ENCODE results near the gene SNX14.
A peak's percentile ranks its signal among the peaks of the same experiment; 100 is the strongest.

SNX14 gene

GRCh38 chr6:85494547-85495536, 98.8 kb downstream of the SNX14 start:
- H3K18ac ChIP-seq (ENCODE audit: low read length), result no peak overlapping the region
- H2AK5ac ChIP-seq (ENCODE audit: low read depth, low read length), result no peak overlapping the region
- peaks cover 6 to 8% of the 10 kb centered on the region in 2 donors for H3K9me3 ChIP-seq (replicated peaks in 1 of 2; ENCODE audit: control insufficient read depth in 2 of 2, insufficient read depth in 1 of 2, low read depth in 1 of 2, low read length in 2 of 2)
- no peaks in the 10 kb centered on the region for H3K36me3 ChIP-seq (replicated peaks in 1 of 2; ENCODE audit: control insufficient read depth in 2 of 2, insufficient read depth in 2 of 2, low read length in 2 of 2)
- no peak overlapping the region for H3K9ac ChIP-seq (ENCODE audit: low read depth, low read length, poor library complexity)
- no peak overlapping the region for H3K4ac ChIP-seq (ENCODE audit: low read length)
- H2BK15ac ChIP-seq (ENCODE audit: low read length), result no peak overlapping the region
- H3K4me3 ChIP-seq (ENCODE audit: low read length in 2 of 2), result no peak overlapping the region
- H3K4me1 ChIP-seq (ENCODE audit: control insufficient read depth in 2 of 2, insufficient read depth in 1 of 2, low read depth in 1 of 2, low read length in 2 of 2), result no peaks in the 10 kb centered on the region
- no peak overlapping the region for H4K8ac ChIP-seq (ENCODE audit: low read depth, low read length)
- no peak overlapping the region for H2AFZ ChIP-seq (ENCODE audit: low read length)
- no CpG with 5 or more reads among the region's 5 CpGs for WGBS, 2 donors (ENCODE audit: extremely low coverage in 2 of 2, insufficient read length in 2 of 2, insufficient replicate concordance in 1 of 2)
- no peak for DNase-seq (ENCODE audit: low spot score)
- H3K79me1 ChIP-seq (ENCODE audit: low read depth, low read length), result no peaks in the 10 kb centered on the region
- no peak overlapping the region for H2BK5ac ChIP-seq (ENCODE audit: low read length)
- H3K23ac ChIP-seq (ENCODE audit: low read depth, low read length, poor library complexity), result no peak overlapping the region
- no peak overlapping the region for H2BK120ac ChIP-seq (ENCODE audit: low read depth, low read length)
- no peak overlapping the region for H2BK12ac ChIP-seq (ENCODE audit: low read length)
- H4K91ac ChIP-seq (ENCODE audit: low read depth, low read length, poor library complexity), result no peak overlapping the region
- H3K27ac ChIP-seq (replicated peaks; ENCODE audit: low read length), result no peak overlapping the region
- H3K27me3 ChIP-seq (ENCODE audit: control insufficient read depth in 3 of 3, insufficient read depth in 3 of 3, low read depth in 1 of 3, low read length in 3 of 3), result no peaks in the 10 kb centered on the region
- H3K4me2 ChIP-seq (ENCODE audit: insufficient read depth, low read length, poor library complexity, severe bottlenecking), result no peak overlapping the region
- H3K14ac ChIP-seq (ENCODE audit: low read length), result no peak overlapping the region

- H3K79me1 ChIP-seq (ENCODE audit: low read depth, low read length), result no peaks in the 10 kb centered on the region
- no peak overlapping the region for H3K23ac ChIP-seq (ENCODE audit: low read depth, low read length, poor library complexity)
- H4K8ac ChIP-seq (ENCODE audit: low read depth, low read length), result no peak overlapping the region
- no peak overlapping the region for H3K9ac ChIP-seq (ENCODE audit: low read depth, low read length, poor library complexity)
- H3K18ac ChIP-seq (ENCODE audit: low read length), result no peak overlapping the region
- H3K14ac ChIP-seq (ENCODE audit: low read length), result no peak overlapping the region
- H3K4me2 ChIP-seq (ENCODE audit: insufficient read depth, low read length, poor library complexity, severe bottlenecking), result no peak overlapping the region
- no peak overlapping the region for H2AK5ac ChIP-seq (ENCODE audit: low read depth, low read length)
- H3K4me3 ChIP-seq (ENCODE audit: low read length in 2 of 2), result no peak overlapping the region
- no peaks in the 10 kb centered on the region for H3K36me3 ChIP-seq (replicated peaks in 1 of 2; ENCODE audit: control insufficient read depth in 2 of 2, insufficient read depth in 2 of 2, low read length in 2 of 2)
- H3K9me3 ChIP-seq (replicated peaks in 1 of 2; ENCODE audit: control insufficient read depth in 2 of 2, insufficient read depth in 1 of 2, low read depth in 1 of 2, low read length in 2 of 2), result peaks cover 6 to 8% of the 10 kb centered on the region in 2 donors
- H2BK5ac ChIP-seq (ENCODE audit: low read length), result no peak overlapping the region
- no CpG with 5 or more reads among the region's 1 CpG for WGBS, 2 donors (ENCODE audit: extremely low coverage in 2 of 2, insufficient read length in 2 of 2, insufficient replicate concordance in 1 of 2)
- H3K27ac ChIP-seq (replicated peaks; ENCODE audit: low read length), result no peak overlapping the region
- no peak overlapping the region for H2BK15ac ChIP-seq (ENCODE audit: low read length)
- H2BK12ac ChIP-seq (ENCODE audit: low read length), result no peak overlapping the region
- no peak overlapping the region for H2AFZ ChIP-seq (ENCODE audit: low read length)
- H3K27me3 ChIP-seq (ENCODE audit: control insufficient read depth in 3 of 3, insufficient read depth in 3 of 3, low read depth in 1 of 3, low read length in 3 of 3), result no peaks in the 10 kb centered on the region
- H3K4me1 ChIP-seq (ENCODE audit: control insufficient read depth in 2 of 2, insufficient read depth in 1 of 2, low read depth in 1 of 2, low read length in 2 of 2), result no peaks in the 10 kb centered on the region
- no peak for DNase-seq (ENCODE audit: low spot score)
- no peak overlapping the region for H4K91ac ChIP-seq (ENCODE audit: low read depth, low read length, poor library complexity)
- no peak overlapping the region for H3K4ac ChIP-seq (ENCODE audit: low read length)
- no peak overlapping the region for H2BK120ac ChIP-seq (ENCODE audit: low read depth, low read length)
Measured at GRCh38 chr6:85493389-85493788, 100.3 kb downstream of the SNX14 start.

- Histone ChIP-seq H4K91ac (ENCODE audit: low read depth, low read length, poor library complexity) (no peak overlapping the region), H3K4ac (ENCODE audit: low read length) (no peak overlapping the region), H3K18ac (ENCODE audit: low read length) (peak overlapping the region; percentile 15), H3K4me1 (ENCODE audit: control insufficient read depth in 2 of 2, insufficient read depth in 1 of 2, low read depth in 1 of 2, low read length in 2 of 2) (no peaks in the 10 kb centered on the region), H2BK120ac (ENCODE audit: low read depth, low read length) (no peak overlapping the region), H3K4me2 (ENCODE audit: insufficient read depth, low read length, poor library complexity, severe bottlenecking) (no peak overlapping the region), H2AK5ac (ENCODE audit: low read depth, low read length) (no peak overlapping the region), H2BK5ac (ENCODE audit: low read length) (no peak overlapping the region), H3K27ac (replicated peaks; ENCODE audit: low read length) (no peak overlapping the region), H3K36me3 (replicated peaks in 1 of 2; ENCODE audit: control insufficient read depth in 2 of 2, insufficient read depth in 2 of 2, low read length in 2 of 2) (no peaks in the 10 kb centered on the region), H3K9ac (ENCODE audit: low read depth, low read length, poor library complexity) (no peak overlapping the region), H4K8ac (ENCODE audit: low read depth, low read length) (no peak overlapping the region), H3K9me3 (replicated peaks in 1 of 2; ENCODE audit: control insufficient read depth in 2 of 2, insufficient read depth in 1 of 2, low read depth in 1 of 2, low read length in 2 of 2) (no peaks in the 10 kb centered on the region), H3K27me3 (ENCODE audit: control insufficient read depth in 3 of 3, insufficient read depth in 3 of 3, low read depth in 1 of 3, low read length in 3 of 3) (no peaks in the 10 kb centered on the region), H2BK12ac (ENCODE audit: low read length) (no peak overlapping the region), H2BK15ac (ENCODE audit: low read length) (no peak overlapping the region), H3K23ac (ENCODE audit: low read depth, low read length, poor library complexity) (no peak overlapping the region), H2AFZ (ENCODE audit: low read length) (no peak overlapping the region), H3K79me1 (ENCODE audit: low read depth, low read length) (no peaks in the 10 kb centered on the region), H3K14ac (ENCODE audit: low read length) (no peak overlapping the region), H3K4me3 (ENCODE audit: low read length in 2 of 2) (no peak overlapping the region)
- DNase-seq (ENCODE audit: low spot score), result no peak
- WGBS, 2 donors (ENCODE audit: extremely low coverage in 2 of 2, insufficient read length in 2 of 2, insufficient replicate concordance in 1 of 2), result no CpG with 5 or more reads among the region's 6 CpGs
Measured at GRCh38 chr6:85490516-85491248, 103.0 kb downstream of the SNX14 start.

GRCh38 chr6:85484948-85485347, 108.7 kb downstream of the SNX14 start:
- no peak overlapping the region for H3K23ac ChIP-seq (ENCODE audit: low read depth, low read length, poor library complexity)
- no peaks in the 10 kb centered on the region for H3K9me3 ChIP-seq (replicated peaks in 1 of 2; ENCODE audit: control insufficient read depth in 2 of 2, insufficient read depth in 1 of 2, low read depth in 1 of 2, low read length in 2 of 2)
- H2AFZ ChIP-seq (ENCODE audit: low read length), result no peak overlapping the region
- no peak overlapping the region for H3K18ac ChIP-seq (ENCODE audit: low read length)
- no peaks in the 10 kb centered on the region for H3K36me3 ChIP-seq (replicated peaks in 1 of 2; ENCODE audit: control insufficient read depth in 2 of 2, insufficient read depth in 2 of 2, low read length in 2 of 2)
- H4K8ac ChIP-seq (ENCODE audit: low read depth, low read length), result no peak overlapping the region
- H3K4me2 ChIP-seq (ENCODE audit: insufficient read depth, low read length, poor library complexity, severe bottlenecking), result no peak overlapping the region
- no peak overlapping the region for H2BK12ac ChIP-seq (ENCODE audit: low read length)
- no peak for DNase-seq (ENCODE audit: low spot score)
- H3K4me3 ChIP-seq (ENCODE audit: low read length in 2 of 2), result no peak overlapping the region
- H2BK15ac ChIP-seq (ENCODE audit: low read length), result no peak overlapping the region
- no peak overlapping the region for H3K4ac ChIP-seq (ENCODE audit: low read length)
- H2AK5ac ChIP-seq (ENCODE audit: low read depth, low read length), result no peak overlapping the region
- H2BK120ac ChIP-seq (ENCODE audit: low read depth, low read length), result no peak overlapping the region
- H2BK5ac ChIP-seq (ENCODE audit: low read length), result no peak overlapping the region
- H3K27ac ChIP-seq (replicated peaks; ENCODE audit: low read length), result no peak overlapping the region
- no peaks in the 10 kb centered on the region for H3K79me1 ChIP-seq (ENCODE audit: low read depth, low read length)
- no peaks in the 10 kb centered on the region for H3K4me1 ChIP-seq (ENCODE audit: control insufficient read depth in 2 of 2, insufficient read depth in 1 of 2, low read depth in 1 of 2, low read length in 2 of 2)
- WGBS, 2 donors (ENCODE audit: extremely low coverage in 2 of 2, insufficient read length in 2 of 2, insufficient replicate concordance in 1 of 2), result no CpG with 5 or more reads among the region's 5 CpGs
- no peak overlapping the region for H3K9ac ChIP-seq (ENCODE audit: low read depth, low read length, poor library complexity)
- no peak overlapping the region for H3K14ac ChIP-seq (ENCODE audit: low read length)
- no peaks in the 10 kb centered on the region for H3K27me3 ChIP-seq (ENCODE audit: control insufficient read depth in 3 of 3, insufficient read depth in 3 of 3, low read depth in 1 of 3, low read length in 3 of 3)
- no peak overlapping the region for H4K91ac ChIP-seq (ENCODE audit: low read depth, low read length, poor library complexity)
